Measurements from ENCODE around the gene DSCAM. TPM values are rescaled to one million over a fixed set of nuclear protein-coding genes. Genes with fewer than 3 reads are reported as not detected.
"Not testable (repeated sequence)": the region's sequence is repeated elsewhere in the genome, so short reads cannot be mapped to it uniquely, and the experiment has no call there.

DSCAM gene
- total RNA-seq, 2 donors from 2014 or later = not detected

- DNase-seq (no peak), ATAC-seq (replicated peaks in 1 of 2) (no peak)
- no peak overlapping the region for H3K27ac Mint-ChIP-seq
- H3K4me3 Mint-ChIP-seq = no peak overlapping the region
- H3K36me3 Mint-ChIP-seq (ENCODE audit: insufficient read depth in 2 of 2) = no peaks in the 10 kb centered on the region
- H3K27me3 Mint-ChIP-seq (ENCODE audit: low read depth) = no peaks in the 10 kb centered on the region
- no peaks in the 10 kb centered on the region for H3K4me1 Mint-ChIP-seq (ENCODE audit: low read depth)
- no peaks in the 10 kb centered on the region for H3K9me3 Mint-ChIP-seq
These were observed 799.7 kb downstream of the DSCAM start for GRCh38 chr21:40047211-40047610.

- H3K27me3 Mint-ChIP-seq (ENCODE audit: low read depth) = no peaks in the 10 kb centered on the region
- peaks cover 0 to 2% of the 10 kb centered on the region in 2 donors for H3K36me3 Mint-ChIP-seq (ENCODE audit: insufficient read depth in 2 of 2)
These were observed 803.1 kb downstream of the DSCAM start for GRCh38 chr21:40043866-40044265.

GRCh38 chr21:40043423-40043822, 803.5 kb downstream of the DSCAM start:
- Mint-ChIP-seq H3K27me3 (ENCODE audit: low read depth) (no peaks in the 10 kb centered on the region), H3K4me3 (no peak overlapping the region), H3K4me1 (ENCODE audit: low read depth) (no peaks in the 10 kb centered on the region), H3K27ac (no peak overlapping the region), H3K9me3 (peaks cover 1 to 4% of the 10 kb centered on the region in 2 donors), H3K36me3 (ENCODE audit: insufficient read depth in 2 of 2) (peaks cover 0 to 2% of the 10 kb centered on the region in 2 donors)
- no peak for ATAC-seq (replicated peaks in 1 of 2)
- no peak for DNase-seq

More at GRCh38 chr21:40043866-40044265, 803.1 kb downstream of the DSCAM start:
- DNase-seq (no peak), ATAC-seq (replicated peaks in 1 of 2) (no peak)
- H3K9me3 Mint-ChIP-seq = peaks cover 1 to 4% of the 10 kb centered on the region in 2 donors
- no peak overlapping the region for H3K4me3 Mint-ChIP-seq
- no peak overlapping the region for H3K27ac Mint-ChIP-seq
- H3K4me1 Mint-ChIP-seq (ENCODE audit: low read depth) = no peaks in the 10 kb centered on the region

GRCh38 chr21:40041446-40041845, 805.5 kb downstream of the DSCAM start:
- no peaks in the 10 kb centered on the region for H3K27me3 Mint-ChIP-seq (ENCODE audit: low read depth)
- DNase-seq (no peak), ATAC-seq (replicated peaks in 1 of 2) (no peak)
- peaks cover 0 to 2% of the 10 kb centered on the region in 2 donors for H3K36me3 Mint-ChIP-seq (ENCODE audit: insufficient read depth in 2 of 2)
- H3K9me3 Mint-ChIP-seq = peaks cover 1 to 4% of the 10 kb centered on the region in 2 donors
- H3K4me1 Mint-ChIP-seq (ENCODE audit: low read depth) = no peaks in the 10 kb centered on the region
- no peak overlapping the region for H3K4me3 Mint-ChIP-seq
- H3K27ac Mint-ChIP-seq = no peak overlapping the region

GRCh38 chr21:40033156-40033782, 813.7 kb downstream of the DSCAM start:
- not testable (repeated sequence) for H3K27me3 Mint-ChIP-seq (ENCODE audit: low read depth); H3K4me1 Mint-ChIP-seq (ENCODE audit: low read depth); DNase-seq; ATAC-seq (replicated peaks in 1 of 2); H3K36me3 Mint-ChIP-seq (ENCODE audit: insufficient read depth in 2 of 2); H3K27ac Mint-ChIP-seq; H3K4me3 Mint-ChIP-seq; H3K9me3 Mint-ChIP-seq

GRCh38 chr21:40029888-40030287, 817.1 kb downstream of the DSCAM start:
- H3K36me3 Mint-ChIP-seq (ENCODE audit: insufficient read depth in 2 of 2) = no peaks in the 10 kb centered on the region
- H3K27me3 Mint-ChIP-seq (ENCODE audit: low read depth) = no peaks in the 10 kb centered on the region
- H3K4me1 Mint-ChIP-seq (ENCODE audit: low read depth) = no peaks in the 10 kb centered on the region
- ATAC-seq (replicated peaks in 1 of 2) (no peak), DNase-seq (no peak)
- peaks cover 0 to 10% of the 10 kb centered on the region in 2 donors for H3K9me3 Mint-ChIP-seq
- no peak overlapping the region for H3K27ac Mint-ChIP-seq
- no peak overlapping the region for H3K4me3 Mint-ChIP-seq

- not testable (repeated sequence) for DNase-seq
These were observed 818.6 kb downstream of the DSCAM start for GRCh38 chr21:40028393-40028792.

GRCh38 chr21:40021558-40022351, 825.2 kb downstream of the DSCAM start:
- Mint-ChIP-seq H3K4me1 (ENCODE audit: low read depth) (no peaks in the 10 kb centered on the region), H3K9me3 (peaks cover 10% of the 10 kb centered on the region in 2 donors), H3K4me3 (no peak overlapping the region), H3K27me3 (ENCODE audit: low read depth) (no peaks in the 10 kb centered on the region), H3K27ac (no peak overlapping the region), H3K36me3 (ENCODE audit: insufficient read depth in 2 of 2) (no peaks in the 10 kb centered on the region)
- no peak for DNase-seq
- no peak for ATAC-seq (replicated peaks in 1 of 2)

More at GRCh38 chr21:40028393-40028792, 818.6 kb downstream of the DSCAM start:
- H3K9me3 Mint-ChIP-seq; H3K27me3 Mint-ChIP-seq (ENCODE audit: low read depth); H3K36me3 Mint-ChIP-seq (ENCODE audit: insufficient read depth in 2 of 2); H3K27ac Mint-ChIP-seq; H3K4me1 Mint-ChIP-seq (ENCODE audit: low read depth); H3K4me3 Mint-ChIP-seq; ATAC-seq (replicated peaks in 1 of 2): not testable (repeated sequence)

- no peaks in the 10 kb centered on the region for H3K4me1 Mint-ChIP-seq (ENCODE audit: low read depth)
- no peaks in the 10 kb centered on the region for H3K36me3 Mint-ChIP-seq (ENCODE audit: insufficient read depth in 2 of 2)
- no peak overlapping the region for H3K27ac Mint-ChIP-seq
- no peak for DNase-seq
- no peak for ATAC-seq (replicated peaks in 1 of 2)
- no peaks in the 10 kb centered on the region for H3K27me3 Mint-ChIP-seq (ENCODE audit: low read depth)
- no peak overlapping the region for H3K4me3 Mint-ChIP-seq
- H3K9me3 Mint-ChIP-seq = peaks cover 10% of the 10 kb centered on the region in 2 donors
These were observed 826.3 kb downstream of the DSCAM start for GRCh38 chr21:40020651-40021050.

- ATAC-seq (replicated peaks in 1 of 2) = no peak
- Mint-ChIP-seq H3K4me1 (ENCODE audit: low read depth) (no peaks in the 10 kb centered on the region), H3K27me3 (ENCODE audit: low read depth) (no peaks in the 10 kb centered on the region), H3K4me3 (no peak overlapping the region), H3K36me3 (ENCODE audit: insufficient read depth in 2 of 2) (no peaks in the 10 kb centered on the region), H3K9me3 (peaks cover 14 to 16% of the 10 kb centered on the region in 2 donors), H3K27ac (no peak overlapping the region)
- no peak for DNase-seq
These were observed 828.0 kb downstream of the DSCAM start for GRCh38 chr21:40018871-40019475.

GRCh38 chr21:40016667-40017066, 830.3 kb downstream of the DSCAM start:
- Mint-ChIP-seq H3K4me3 (no peak overlapping the region), H3K27me3 (ENCODE audit: low read depth) (no peaks in the 10 kb centered on the region), H3K36me3 (ENCODE audit: insufficient read depth in 2 of 2) (no peaks in the 10 kb centered on the region), H3K4me1 (ENCODE audit: low read depth) (no peaks in the 10 kb centered on the region), H3K9me3 (peaks cover 13 to 14% of the 10 kb centered on the region in 2 donors), H3K27ac (no peak overlapping the region)
- ATAC-seq (replicated peaks in 1 of 2) (no peak), DNase-seq (no peak)

- Mint-ChIP-seq H3K27ac (no peak overlapping the region), H3K4me3 (no peak overlapping the region), H3K36me3 (ENCODE audit: insufficient read depth in 2 of 2) (no peaks in the 10 kb centered on the region), H3K4me1 (ENCODE audit: low read depth) (no peaks in the 10 kb centered on the region), H3K9me3 (peaks cover 9 to 12% of the 10 kb centered on the region in 2 donors), H3K27me3 (ENCODE audit: low read depth) (no peaks in the 10 kb centered on the region)
- ATAC-seq (replicated peaks in 1 of 2) (no peak), DNase-seq (no peak)
These were observed 830.7 kb downstream of the DSCAM start for GRCh38 chr21:40016234-40016633.

GRCh38 chr21:40015818-40016217, 831.1 kb downstream of the DSCAM start:
- Mint-ChIP-seq H3K4me3 (no peak overlapping the region), H3K9me3 (peaks cover 9 to 12% of the 10 kb centered on the region in 2 donors), H3K36me3 (ENCODE audit: insufficient read depth in 2 of 2) (no peaks in the 10 kb centered on the region), H3K4me1 (ENCODE audit: low read depth) (no peaks in the 10 kb centered on the region), H3K27me3 (ENCODE audit: low read depth) (no peaks in the 10 kb centered on the region), H3K27ac (no peak overlapping the region)
- DNase-seq (no peak), ATAC-seq (replicated peaks in 1 of 2) (no peak)
